ENCODE results near the gene ANKRD31.

ANKRD31 gene

DNA sequence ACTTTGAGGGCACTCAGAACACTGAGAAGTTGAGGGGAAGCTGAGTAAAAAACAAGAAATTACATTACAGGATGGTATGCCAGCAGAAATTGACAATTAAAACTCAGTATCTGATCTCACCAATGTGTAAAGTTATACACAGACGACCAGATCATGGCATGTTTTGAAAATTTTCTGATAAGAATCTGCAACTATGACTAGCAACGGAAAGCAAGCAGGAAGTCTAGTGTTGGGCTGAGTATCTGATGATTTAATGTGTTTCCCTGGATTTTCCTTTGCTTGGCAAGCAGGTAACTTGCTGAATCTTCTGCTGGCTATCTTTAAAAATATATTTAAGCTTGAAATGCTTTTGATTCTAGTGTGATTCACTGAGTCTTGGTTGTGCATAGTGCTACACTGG lies 179.1 kb downstream of the ANKRD31 start:
- no peak for DNase-seq

DNA sequence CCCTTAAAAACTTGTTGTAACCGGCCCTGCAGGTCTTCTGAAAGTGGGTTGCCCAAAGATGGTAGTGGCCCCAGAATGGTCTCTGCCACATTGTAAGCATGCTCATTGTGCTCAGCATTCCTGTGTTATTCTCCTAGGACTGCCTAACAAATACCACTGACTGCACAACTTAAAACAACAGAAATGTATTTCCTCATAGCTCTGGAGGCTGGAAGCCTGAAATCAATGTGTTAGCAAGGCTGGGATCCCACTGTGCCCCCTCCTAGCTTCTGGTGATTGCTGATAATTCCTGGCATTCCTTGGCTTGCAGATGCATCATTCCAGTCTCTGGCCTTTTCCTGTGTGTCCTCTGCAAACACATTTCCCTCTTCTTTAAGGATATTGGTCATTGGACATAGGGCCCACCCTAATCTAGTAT lies 180.9 kb downstream of the ANKRD31 start:
- DNase-seq: no peak

DNA sequence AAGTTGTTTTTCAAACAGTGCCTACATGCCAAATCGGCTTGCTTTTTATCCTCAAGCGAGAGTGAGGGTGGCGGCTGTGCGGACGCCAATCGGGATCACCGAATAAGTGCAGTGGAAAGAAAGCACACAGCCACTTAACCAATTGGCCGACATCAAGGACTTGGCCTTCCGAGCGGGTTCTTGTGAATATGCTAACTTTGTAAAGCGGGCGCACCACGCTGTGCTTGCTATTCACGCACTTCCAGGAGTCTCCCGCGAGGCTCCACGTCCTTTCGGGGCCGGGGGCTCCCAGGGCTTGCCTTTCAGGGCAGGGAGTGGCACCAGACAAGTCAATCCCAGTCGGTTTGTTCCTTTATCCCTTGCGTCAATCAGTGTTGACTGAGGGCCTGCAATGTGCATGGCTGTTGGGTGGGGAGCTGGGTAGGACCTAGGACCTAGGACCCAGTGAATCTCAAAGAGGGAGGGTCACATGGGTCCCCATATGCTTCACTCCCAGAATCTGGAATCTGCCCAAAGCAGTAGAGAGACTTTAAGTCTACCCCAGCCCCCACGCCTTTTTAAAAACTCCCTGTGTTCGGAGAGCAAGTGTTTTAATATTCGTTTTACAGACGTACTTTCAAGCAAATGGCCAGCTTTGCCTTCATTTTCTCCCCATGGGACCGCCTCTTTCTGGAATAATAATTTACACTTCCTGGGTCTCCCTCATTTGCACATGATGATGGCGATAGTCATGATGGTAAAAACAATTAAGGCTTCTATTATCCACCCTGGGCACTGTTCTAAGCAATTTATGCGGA lies 182.3 kb downstream of the ANKRD31 start:
- DNase-seq: no peak

DNA sequence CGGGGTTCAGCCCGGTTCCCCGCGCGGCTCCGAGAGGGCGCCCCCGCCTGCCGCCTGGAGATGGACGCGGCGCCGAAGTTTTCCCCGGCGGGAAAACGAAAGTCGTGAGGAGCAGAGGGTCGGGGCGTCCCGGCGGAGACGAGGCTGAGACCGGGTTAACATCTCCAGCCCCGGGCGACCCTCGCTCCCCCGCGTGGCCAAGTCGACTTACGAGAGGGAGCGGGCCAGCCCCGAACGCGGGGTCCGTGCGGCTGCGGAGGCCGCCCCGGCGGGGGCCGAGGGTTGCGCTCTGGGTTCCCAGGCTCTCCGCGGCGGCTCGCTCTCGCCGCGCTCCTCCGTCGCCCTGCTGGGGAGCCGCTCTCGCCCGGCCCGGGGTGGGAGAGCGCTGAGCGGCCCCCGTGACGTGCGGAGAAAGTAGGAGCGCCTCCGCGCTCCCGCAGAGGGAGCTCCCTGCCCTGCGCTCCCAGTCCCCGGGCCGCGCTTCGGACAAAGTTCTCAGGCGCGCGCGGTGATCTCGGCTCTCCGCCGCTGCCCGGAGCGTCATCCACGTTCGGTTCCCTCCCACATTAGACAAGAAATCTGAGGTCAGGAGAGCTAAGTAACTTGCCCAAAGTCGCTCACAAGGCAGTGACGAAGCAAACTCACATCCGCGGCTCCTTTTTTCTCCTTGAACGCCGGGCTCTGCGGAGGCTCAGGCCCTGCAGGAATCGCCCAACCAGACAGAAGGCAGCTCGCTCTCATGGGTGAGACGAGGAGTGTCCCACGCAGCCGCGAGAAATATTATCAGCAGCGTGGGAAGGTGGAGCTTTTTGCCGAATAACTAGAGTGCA lies 183.2 kb downstream of the ANKRD31 start:
- peak; percentile 37 to 41 for DNase-seq

DNA sequence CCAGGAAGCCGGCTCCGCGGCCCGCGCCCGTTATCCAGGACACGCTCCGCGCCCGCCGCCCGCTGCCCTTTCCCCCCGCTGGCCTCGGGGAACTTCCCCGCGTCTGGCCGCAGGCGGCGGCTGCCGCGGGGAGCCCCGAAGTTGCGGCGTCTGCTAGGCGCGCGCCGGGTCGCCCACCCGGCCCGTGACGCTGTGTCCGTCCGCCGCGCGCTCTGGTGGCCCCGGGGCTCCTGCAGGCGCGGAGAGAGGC lies 183.7 kb downstream of the ANKRD31 start:
- no peak for DNase-seq

DNA sequence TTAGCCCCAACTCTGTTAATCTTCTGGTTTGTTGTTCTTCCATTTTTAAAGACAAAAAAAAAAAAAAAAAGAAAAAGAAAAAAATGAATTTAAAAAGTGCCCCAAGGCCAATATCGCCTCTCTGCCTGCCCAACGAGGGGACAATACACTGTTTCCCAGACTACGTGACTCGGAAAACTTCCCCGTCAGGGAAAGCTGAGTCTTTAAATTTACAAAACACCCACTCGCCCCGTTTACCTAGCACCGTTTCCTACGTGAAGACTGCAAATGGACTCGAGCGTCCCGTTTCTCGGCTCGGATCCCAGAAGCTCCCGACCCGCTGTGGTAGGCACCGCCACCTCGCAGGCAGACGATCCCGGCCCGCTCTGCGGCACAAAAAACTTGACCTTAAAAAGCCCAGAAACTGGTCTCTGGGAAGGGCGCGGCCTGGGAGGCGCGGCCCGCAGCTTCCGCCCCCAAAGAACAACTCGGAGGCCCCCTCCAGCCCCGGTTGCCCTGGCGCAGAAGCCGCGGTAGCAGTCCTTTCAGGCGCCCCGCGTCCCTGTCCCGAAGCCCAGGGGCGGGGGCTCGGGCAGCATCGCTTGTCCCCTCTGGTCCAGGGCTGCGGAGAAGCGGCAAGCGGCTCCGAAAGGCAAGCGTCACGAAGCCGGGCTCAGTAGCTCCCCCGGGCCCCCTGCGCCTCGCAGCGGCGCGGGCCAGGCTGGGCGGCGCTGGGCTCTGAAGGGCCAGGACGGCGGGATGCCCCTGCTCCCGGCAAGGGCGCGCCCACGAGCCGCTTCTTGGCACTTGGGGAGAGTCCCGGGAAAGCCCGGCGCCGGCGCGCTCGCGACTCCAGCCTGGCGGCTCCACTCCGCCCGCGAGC lies 184.3 kb downstream of the ANKRD31 start, which contains the start of gene GCNT4:
Gene GCNT4, minus strand, starts transcription at position 367 of the 862 bp plus-strand sequence. CDS start 22,521 bp downstream, outside the sequence.
- peak; percentile 26 to 34 for DNase-seq

DNA sequence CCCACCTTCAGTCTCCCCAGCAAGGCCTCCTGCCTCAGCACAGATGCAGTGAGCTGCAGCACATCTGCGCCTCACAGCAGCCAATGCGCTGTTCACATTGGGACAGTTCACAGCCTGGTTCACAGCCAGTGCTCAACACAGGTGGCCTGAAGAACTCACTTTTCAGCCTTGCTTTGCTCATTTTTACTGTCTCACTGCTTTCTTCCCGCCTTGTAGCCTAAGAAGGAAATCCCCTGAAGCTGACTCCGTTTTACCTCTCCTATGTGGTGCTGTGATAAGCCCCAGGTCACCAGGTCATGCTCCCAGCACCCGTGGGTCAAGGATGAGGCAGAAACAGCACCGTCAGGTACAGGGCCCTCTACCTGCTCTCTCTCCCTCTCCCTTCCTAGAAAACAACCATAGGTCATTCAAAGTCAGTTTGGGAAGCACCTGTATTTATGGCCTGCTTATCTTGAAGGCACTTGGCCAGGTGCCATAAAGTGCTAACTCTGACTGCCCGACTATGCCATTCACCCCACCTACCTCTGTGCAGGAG lies 185.4 kb downstream of the ANKRD31 start:
- DNase-seq: no peak

DNA sequence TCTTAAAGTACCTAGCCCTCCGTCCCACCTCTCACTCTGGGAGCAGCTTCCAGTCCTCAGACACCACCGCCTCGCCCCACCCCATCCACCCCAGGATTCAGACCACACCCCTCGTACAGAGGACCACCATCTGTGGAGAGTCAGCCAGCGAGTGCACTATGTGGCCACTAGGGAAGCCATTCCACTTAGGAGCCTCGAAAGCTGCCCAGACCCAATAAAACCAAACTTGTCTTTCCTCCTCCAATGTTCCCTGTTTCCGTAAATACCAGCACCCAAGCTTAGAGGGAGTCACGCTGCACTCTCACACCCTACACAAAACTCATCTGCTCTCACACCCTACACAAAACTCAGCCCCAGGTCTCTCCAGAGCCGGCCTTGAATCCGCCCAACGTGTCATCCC lies 186.3 kb downstream of the ANKRD31 start:
- no peak for DNase-seq

DNA sequence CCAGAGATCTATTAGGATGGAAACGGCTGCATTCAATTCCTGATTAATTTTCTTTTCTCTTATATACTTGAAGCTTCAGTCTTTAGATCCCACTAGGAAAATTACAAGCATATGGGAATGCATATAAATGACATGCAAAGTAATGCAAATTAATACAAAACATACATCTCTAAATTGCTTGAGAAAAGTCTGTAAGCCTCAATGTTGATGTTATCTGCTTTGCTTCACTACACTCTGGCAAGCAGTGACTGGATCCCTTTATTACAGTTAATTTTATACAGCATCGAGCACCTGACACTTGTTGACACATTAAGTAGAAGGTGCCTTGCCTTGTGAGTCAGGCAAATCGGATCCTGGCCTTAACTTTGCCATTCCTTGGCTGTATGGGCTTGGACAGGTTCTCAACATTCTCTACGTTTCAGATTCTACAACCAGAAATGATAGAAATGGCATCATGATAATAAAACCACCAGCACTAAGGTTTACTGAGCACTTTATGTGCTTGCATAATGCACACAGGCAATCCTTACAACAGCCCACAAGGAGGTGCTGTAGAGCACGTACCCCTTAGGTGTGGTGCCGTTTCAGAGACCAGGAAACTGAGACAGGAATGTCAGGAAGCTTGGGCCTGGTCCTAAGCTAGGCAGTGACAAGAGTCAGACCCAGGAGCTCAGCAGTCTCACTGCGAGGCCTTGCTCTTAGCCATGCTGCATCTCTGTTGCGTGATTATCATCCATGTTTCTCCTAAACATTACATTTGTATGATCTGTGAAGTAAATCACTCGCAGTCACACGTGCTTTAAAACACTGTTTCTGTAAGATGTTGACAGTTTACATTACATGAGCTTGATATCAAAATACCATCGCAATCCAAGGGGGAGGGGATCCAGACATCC lies 187.0 kb downstream of the ANKRD31 start:
- peak; percentile 57 to 61 for DNase-seq

DNA sequence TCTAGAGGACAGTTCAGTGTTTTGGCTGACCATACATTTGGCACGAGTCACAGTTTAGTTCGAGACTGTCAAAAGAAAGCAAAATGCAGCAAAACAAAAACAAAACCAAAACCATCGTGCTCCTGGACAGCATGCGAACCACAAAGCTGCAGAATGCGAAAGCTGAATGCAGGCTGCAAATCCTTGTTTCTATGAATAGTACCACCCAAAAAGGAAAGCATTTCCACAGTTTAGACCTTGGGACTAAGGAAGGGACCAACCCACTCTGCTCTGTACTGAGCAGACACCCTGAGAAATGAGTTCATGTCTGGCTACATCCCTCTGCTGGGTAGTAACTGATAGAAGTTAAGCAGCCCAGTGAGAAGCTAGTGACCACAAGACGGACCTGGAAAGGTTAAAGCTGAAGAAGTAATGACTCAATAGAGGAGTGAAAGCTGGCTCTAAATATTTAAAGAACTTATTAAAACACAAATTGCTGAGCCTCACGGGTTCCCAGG lies 188.2 kb downstream of the ANKRD31 start:
- DNase-seq: no peak

DNA sequence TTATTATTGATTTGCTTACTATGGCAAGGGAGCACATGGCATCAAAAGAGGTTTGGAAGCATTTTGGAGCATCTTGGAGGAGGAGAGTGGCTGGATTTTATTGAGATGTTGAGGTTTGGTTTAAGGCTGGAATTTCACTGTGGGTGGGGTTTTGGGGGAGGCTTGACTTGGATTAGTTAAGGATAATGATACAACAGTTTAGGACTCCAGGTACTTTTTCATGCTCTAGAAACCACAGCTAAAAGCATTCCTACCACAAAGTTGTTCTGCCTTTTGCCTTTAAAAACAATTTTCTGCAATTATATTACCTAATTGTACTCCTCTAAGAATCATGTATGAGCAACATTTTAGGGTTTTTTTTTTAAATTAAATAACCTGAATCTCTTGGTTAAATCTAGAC lies 189.3 kb downstream of the ANKRD31 start:
- no peak for DNase-seq

DNA sequence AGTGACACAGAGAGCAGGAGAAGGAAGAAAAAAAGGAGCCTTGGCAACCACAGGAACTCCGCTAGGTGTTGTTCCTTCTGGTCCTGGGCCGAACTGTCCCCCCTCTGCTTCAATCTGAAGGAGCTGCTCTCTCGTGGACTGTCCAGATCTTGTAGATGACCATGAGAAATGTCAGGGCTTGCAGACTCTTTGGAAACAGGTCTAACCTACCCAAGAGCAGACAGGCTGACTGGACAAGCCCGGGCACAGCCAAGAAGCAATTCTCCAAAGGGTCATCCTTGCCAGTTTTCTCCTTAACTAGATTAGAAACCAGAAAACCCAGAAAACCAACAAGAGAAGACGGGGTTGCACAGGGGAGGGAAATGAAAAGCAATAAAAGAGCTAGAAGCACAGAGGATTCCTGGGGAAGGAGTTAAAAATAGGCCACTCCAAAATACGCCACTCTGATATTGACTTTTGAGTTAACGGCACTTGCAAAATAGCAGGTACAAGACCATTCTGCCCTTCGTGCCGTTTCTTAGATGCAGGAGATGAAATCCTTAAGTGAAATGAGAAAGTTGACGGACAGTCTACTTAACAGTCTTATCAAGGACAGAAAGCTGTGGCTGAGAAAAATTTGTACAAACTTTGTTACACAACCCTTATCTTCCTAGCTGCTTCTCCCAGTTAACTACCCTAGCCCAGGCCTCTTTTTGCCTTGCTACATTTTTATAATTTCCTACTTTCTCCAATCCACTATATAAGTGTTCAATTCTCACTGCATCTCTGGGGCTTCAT lies 190.1 kb downstream of the ANKRD31 start:
- no peak for DNase-seq

DNA sequence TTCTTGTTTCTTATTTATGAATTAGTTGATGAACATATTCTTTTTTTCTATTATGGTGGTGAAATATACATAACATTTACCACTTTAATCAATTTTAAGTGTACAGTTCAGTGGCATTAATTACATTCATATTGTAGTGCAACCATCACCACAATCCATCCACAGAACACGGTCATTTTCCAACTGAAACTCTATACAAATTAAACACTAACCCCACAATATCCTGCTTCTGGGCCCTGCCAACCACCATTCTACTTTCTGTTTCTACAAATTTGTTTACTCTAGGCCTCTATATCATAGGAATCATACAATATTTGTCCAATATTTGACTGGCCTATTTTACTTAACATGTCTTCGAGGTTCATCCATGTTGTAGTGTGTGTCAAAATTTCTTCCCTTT lies 191.6 kb downstream of the ANKRD31 start:
- DNase-seq: no peak

DNA sequence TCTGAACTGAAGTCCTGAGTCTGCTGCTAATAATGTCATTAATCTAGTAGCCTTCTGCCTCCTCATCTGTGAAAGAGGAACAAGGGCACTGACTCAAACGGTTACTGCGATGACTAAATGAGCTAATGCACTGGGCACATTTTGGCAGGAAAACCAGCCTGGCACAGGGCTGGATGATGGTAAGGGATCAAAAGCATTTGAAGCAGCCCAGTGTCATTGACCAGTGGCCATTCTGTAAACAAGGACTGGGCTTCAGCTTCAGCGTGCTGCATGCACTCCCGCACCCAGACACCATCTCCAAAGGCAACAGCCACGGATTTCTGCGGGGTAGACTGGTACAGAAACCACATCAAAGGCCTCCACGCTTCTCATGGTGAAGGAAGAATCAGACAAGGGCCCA lies 192.3 kb downstream of the ANKRD31 start:
- no peak for DNase-seq

DNA sequence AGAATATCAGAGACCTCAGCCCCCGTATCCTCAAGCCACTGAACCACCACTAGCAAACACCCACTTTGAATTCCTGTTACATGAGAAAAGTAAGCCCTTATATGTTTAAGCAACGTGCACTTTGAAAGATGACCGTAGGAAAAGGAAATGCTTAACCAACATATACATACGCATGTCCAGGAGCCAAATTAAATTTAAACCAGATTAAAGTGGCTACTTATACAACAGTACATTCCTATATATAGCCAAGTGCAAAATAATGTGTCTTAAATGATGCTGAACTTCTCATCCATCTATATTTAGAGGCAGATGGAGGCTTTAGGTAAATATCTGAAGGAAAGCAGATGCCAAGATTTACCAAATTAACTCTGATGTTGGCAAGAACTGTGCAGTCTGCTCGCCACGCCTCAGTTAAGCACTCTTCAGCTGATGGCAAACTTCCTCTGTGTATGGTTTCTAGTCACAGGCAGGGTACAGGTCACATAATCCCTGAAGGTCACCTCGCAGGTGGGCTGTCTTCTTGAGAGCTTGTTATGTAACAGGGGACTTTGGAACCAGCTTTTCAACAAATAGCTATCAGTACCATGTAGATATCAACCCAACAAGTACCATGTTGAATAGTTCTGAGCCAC lies 192.9 kb downstream of the ANKRD31 start:
- DNase-seq: no peak

DNA sequence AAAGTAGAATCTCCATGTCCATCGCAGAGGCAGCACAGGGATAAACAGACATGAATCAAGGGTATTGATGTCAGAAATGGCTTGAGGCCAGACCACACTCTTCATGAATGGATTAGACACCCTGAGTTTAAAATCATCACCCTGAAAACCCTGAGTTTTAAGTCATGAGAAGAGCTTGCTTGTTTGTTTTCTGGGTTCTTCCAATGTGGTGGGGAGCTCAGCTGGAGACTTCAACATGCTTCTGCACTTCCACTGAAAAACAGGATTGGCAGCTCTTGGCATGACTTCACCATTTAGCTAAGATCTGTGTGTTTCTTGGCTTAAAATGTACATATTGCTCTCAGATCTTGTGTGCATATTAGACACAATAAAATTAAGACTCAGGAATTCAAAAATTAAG lies 194.2 kb downstream of the ANKRD31 start:
- DNase-seq: no peak

DNA sequence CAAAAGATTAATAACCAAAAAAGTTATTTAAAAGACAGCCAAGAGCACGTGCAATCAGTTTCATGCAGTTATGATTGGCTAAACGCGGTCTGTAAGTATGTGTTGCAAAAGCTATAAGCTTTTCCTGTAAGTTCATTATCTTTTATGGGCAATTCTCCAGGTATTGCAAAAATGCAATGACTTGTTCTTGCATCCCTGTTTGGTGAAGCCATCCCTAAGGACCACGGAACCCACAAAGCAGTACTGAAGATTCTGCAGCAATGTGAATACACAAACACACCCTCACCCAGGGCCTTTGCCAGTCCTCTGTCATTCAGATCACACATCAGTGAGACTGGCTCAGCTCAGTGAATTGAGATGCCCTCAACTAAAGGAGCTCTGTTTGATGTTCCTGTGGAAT lies 195.7 kb downstream of the ANKRD31 start:
- DNase-seq: no peak

DNA sequence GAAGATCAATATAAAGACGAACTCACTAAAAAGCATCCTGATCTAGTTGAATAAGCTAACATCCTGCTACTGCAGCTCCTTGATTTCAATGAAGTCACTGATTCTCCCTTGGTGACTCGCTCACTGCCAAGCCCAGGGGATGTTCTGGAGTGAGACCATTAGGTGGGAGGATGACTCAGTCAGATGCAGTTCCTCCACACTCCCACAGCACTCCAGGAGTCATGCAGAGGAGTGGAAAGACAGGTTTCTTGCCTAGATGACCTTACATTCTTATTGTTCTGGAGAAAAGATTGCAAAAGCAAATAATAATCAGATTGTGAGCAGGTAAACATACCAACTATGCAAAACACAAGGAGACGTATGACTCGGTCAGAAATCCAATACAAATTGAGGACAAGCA lies 199.6 kb downstream of the ANKRD31 start:
- no peak for DNase-seq

DNA sequence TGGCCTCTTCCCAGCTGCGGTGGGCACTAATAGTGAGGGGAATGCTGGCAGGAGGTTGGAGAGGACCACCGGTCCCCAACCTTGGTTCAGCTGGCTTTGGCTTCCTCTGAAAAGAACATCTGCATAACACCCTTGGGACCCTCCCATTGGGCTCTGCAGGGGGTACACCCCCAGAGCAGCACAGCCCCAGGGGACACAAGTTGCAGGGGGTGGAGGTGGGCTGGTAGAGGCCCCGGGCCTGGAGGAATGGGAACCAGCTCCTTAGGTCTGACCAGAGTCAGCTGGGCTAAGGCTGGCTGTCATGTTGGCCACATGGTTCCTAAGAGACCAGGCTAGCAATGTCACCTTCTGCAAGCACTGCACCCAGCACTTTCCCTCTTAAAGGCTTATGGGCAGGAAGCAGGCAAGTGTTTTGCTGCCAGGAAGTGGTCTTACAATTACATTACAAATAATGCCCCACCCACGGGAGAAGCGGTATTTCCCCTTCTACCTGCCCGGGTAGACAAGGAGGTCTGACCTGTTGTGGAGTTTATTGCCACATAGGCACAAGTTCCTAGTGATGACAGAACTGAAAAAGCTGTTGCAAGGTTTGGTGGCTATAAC lies 202.4 kb downstream of the ANKRD31 start:
- DNase-seq: no peak

DNA sequence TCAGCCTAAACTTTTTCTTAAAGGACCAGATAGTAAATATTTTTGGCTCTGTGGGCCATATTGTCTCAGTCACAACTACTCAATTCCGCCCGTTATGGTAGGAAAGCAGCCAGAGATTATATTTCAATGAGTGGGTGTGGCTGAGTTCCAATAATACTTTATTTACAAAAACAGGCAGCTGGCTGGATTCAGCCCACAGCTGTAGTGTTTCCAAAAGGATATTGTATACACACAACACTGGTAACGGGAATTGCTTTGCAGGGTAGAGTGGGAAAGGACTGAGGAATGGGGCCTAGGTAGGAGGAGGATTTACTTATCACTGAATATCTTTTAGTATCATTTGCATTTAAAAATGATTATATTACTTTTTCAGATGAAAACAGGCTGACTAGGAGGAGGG lies 205.3 kb downstream of the ANKRD31 start:
- DNase-seq: no peak

Data from stimulated activated CD4-positive, alpha-beta T cell treated with anti-CD3 and anti-CD28 coated beads, Interleukin-2, amount 100 ng/mL, for 48 hours (primary cell).